ENCODE results near the gene AGBL4.

DNA sequence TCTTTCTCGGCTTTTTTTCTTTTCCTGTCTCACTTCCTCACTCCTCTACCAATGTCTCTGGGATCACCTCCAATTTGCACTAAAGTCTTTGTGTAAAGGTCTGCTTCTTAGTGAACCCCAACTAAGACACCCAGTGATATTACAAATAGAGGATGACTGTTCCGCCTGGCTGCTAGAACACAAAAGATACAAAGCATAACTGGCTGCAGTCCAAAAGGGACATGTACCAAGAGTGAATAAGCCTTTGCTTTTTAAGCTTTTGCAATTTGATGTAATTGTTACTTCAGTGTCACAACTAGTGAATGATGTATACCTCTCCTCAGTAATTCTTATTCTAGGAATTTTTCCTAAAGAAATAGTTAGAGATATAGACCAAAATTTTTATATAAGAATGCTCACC is 1164.3 kb downstream of the AGBL4 start:
- TF ChIP-seq YY1 (IDR thresholded peaks at IDR 0.05; ENCODE audit: low read depth) (no peak), CREB1 (IDR thresholded peaks at IDR 0.05; ENCODE audit: low read depth) (no peak), NFIC (IDR thresholded peaks at IDR 0.05) (no peak), TAF1 (IDR thresholded peaks at IDR 0.05; ENCODE audit: low read depth) (no peak), CEBPB (IDR thresholded peaks at IDR 0.05) (no peak), REST (IDR thresholded peaks at IDR 0.05; ENCODE audit: low read depth) (no peak), ZBTB7A (IDR thresholded peaks at IDR 0.05; ENCODE audit: low read depth) (no peak), MAX (IDR thresholded peaks at IDR 0.05) (no peak), EP300 (IDR thresholded peaks at IDR 0.05; ENCODE audit: borderline replicate concordance) (no peak), FOXM1 (IDR thresholded peaks at IDR 0.05; ENCODE audit: borderline replicate concordance, low read depth) (no peak), TCF12 (IDR thresholded peaks at IDR 0.05; ENCODE audit: low read depth) (no peak), RAD21 (IDR thresholded peaks at IDR 0.05; ENCODE audit: low read depth) (no peak), EGR1 (IDR thresholded peaks at IDR 0.05) (no peak), TEAD4 (IDR thresholded peaks at IDR 0.05) (no peak)

All from Ishikawa (cell line).